ENCODE results near the gene CLDN11.

Gene CLDN11

DNA sequence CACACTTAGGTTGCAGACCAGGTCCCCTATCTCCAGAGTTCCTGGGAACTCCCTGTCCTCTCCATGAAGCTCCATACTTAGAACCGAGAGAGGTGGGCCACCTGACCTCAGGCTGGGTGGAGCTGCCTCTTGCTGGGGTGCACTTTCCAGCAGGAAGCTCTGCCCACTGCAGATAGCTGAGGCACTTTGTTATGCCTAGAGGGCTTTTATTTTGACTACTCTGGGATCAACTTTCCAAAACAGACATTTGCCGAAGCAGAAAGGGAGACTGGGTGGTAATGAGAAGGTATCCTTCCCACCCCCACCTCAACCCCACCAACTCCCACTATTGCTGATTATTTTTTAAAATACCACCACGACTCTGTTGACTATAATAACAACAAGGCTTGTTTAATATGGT, 54.7 kb downstream of the CLDN11 start:
- DNase-seq: no peak

GRCh38 chr3:170475092-170475685, 56.5 kb downstream of the CLDN11 start:
- DNase-seq: no peak

GRCh38 chr3:170476291-170476690, 57.6 kb downstream of the CLDN11 start:
- no peak for DNase-seq

GRCh38 chr3:170477395-170477794, 58.7 kb downstream of the CLDN11 start:
- DNase-seq: no peak

DNA sequence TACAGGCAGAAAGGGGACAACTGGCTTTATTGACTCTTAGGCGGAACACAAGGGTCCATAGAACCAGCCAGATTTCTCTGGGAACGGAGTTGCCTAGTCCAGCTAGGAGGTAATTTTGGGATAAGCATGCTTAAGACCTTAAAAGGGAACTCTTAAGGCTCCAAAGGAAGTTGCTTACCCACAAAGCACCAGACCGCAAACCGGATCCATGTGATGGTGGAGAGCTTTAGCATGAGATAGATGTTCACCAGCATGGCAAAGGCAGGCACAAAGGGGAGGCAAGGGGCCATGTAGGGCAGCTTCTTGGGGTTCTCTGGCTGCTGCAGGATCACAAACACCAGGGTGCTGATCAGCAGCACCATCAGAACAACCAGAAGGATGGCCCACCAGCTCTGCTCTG, 61.4 kb downstream of the CLDN11 start:
- no peak for DNase-seq

DNA sequence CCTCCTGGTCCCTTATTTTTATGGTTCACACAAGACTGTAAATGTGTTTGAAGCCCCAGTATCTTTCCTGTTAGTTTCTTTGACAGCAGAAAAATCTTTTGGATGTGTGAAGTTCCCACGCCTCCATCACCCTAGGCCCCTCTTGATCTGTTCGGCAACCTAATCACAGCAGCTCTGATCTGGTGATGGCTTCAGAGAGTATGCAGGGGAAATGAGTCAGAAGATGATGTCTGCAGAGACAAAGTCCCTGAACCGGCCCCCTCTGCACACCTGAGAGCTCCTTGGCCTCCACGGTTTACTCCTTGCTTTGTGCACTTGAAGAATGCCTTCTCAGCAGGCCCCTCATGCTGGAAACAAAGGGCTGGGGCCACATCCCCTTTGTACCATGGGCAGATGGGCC, 63.5 kb downstream of the CLDN11 start:
- no peak for DNase-seq

DNA sequence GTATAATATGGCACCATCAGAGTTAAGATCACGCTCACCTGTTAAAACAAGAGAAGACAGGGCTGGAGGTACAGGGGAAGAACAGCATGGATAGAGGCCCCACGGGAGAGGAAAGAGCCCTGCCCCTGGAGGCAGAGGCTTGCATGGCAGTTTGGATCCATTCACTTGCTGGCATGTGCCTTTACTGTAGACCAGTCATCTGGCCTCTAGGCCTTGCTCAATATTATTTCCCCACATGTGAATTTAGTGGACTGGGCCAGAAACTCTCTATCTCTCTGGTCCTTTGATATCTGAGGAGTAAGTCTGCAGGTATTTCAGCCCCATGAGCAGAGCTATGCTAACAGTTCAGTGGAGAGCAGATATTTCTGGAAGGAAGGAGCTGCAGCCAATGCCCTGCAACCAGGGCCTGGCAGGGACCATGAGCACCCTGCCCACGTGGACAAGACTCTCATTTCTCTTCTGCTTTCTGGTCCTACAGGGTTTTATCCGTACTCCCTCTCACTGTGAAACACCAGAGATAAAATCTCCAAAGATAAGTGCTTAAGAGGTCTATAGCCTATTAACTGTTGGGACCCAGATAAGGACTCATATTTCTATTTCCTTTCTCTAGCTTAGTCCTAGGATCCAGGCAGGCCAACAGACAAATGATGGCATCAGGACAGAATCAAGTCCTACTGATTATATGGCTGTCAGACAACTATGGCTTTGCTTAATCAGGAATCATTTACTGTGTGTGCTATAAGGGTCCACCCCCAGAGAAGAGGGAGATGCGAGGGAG, 65.0 kb downstream of the CLDN11 start:
- no peak for DNase-seq
